Loucy (cell line): ENCODE results near the gene KLHDC2.
"Not testable (repeated sequence)": the region's sequence is repeated elsewhere in the genome, so short reads cannot be mapped to it uniquely, and the experiment has no call there.

Experiments used
- H2AFZ ChIP-seq: fragments of 200-600 bp; sonication (generic); 2 replicates; pipeline ENCODE4 v1.6.0; 2016; ENCODE audit warnings: antibody characterized with exemption, mild to moderate bottlenecking, low read length, moderate library complexity
- H3F3A ChIP-seq: fragments of 200-600 bp; 2 replicates; pipeline ENCODE4 v1.6.0; 2016; ENCODE audit warnings: antibody characterized with exemption, low read depth, mild to moderate bottlenecking
- H3K27me3 ChIP-seq: fragments of 200-600 bp; sonication (generic); 2 replicates; pipeline ENCODE4 v1.6.1; 2014; ENCODE audit warnings: low read length, mild to moderate bottlenecking; ENCODE audit not compliant: insufficient read depth, poor library complexity, severe bottlenecking
- H3K36me3 ChIP-seq: fragments of 200-600 bp; sonication (generic); 2 replicates; pipeline ENCODE4 v1.6.1; 2016; ENCODE audit warnings: low read length; ENCODE audit not compliant: insufficient read depth
- H3K4me1 ChIP-seq: fragments of 200-600 bp; sonication (generic); 2 replicates; pipeline ENCODE4 v1.5.1; 2014; ENCODE audit warnings: low read length, mild to moderate bottlenecking; ENCODE audit not compliant: insufficient read depth, poor library complexity, severe bottlenecking
- H3K4me2 ChIP-seq: fragments of 200-600 bp; sonication (generic); 2 replicates; pipeline ENCODE4 v1.6.0; 2014; ENCODE audit warnings: antibody characterized with exemption, low read length, low read depth, mild to moderate bottlenecking; ENCODE audit not compliant: poor library complexity, severe bottlenecking
- H3K4me3 ChIP-seq: fragments of 200-600 bp; sonication (generic); 2 replicates; pipeline ENCODE4 v1.5.1; 2014; ENCODE audit warnings: low read length, mild to moderate bottlenecking, mixed read lengths; ENCODE audit not compliant: poor library complexity, severe bottlenecking
- H3K79me2 ChIP-seq: fragments of 200-600 bp; sonication (generic); 2 replicates; pipeline ENCODE4 v1.6.1; 2014; ENCODE audit warnings: low read length; ENCODE audit not compliant: insufficient read depth
- H3K9ac ChIP-seq: fragments of 200-600 bp; sonication (generic); 2 replicates; pipeline ENCODE4 v1.6.0; 2014; ENCODE audit warnings: mild to moderate bottlenecking, low read depth, low read length, moderate library complexity; ENCODE audit not compliant: poor library complexity, severe bottlenecking
- H3K9me2 ChIP-seq: fragments of 200-600 bp; sonication (generic); replicated peaks from 2 replicates; pipeline ENCODE4 v1.6.1; 2016; ENCODE audit warnings: low read depth, low read length, mixed read lengths
- H3K9me3 ChIP-seq: fragments of 200-600 bp; sonication (generic); 2 replicates; pipeline ENCODE4 v1.6.1; 2014; ENCODE audit warnings: mild to moderate bottlenecking, antibody characterized with exemption, low read length, low read depth; ENCODE audit not compliant: insufficient read depth
- H4K20me1 ChIP-seq: fragments of 200-600 bp; sonication (generic); 2 replicates; pipeline ENCODE4 v1.6.0; 2014; ENCODE audit warnings: antibody characterized with exemption, low read length, mild to moderate bottlenecking; ENCODE audit not compliant: insufficient read depth, poor library complexity, severe bottlenecking
- CTCF ChIP-seq: fragments of 200-600 bp; sonication (generic); conservative IDR thresholded peaks from 2 replicates; pipeline ENCODE4 v1.5.1; 2014; ENCODE audit warnings: mild to moderate bottlenecking, antibody characterized with exemption, low read length
- EZH2phosphoT487 ChIP-seq: fragments of 200-600 bp; IDR thresholded peaks from 2 replicates; pipeline ENCODE4 v1.6.1; 2018; ENCODE audit warnings: antibody characterized with exemption, mild to moderate bottlenecking, moderate library complexity, borderline replicate concordance

KLHDC2 gene

GRCh38 chr14:49769171-49769570 lies 1.2 kb downstream of the KLHDC2 start:
- H3K9me3 ChIP-seq, result no peaks in the 10 kb centered on the region
- H2AFZ ChIP-seq, result no peak overlapping the region
- peaks cover 6% of the 10 kb centered on the region; the same call in 1 of the 2 replicates for H3F3A ChIP-seq
- peak overlapping the region; percentile 78 for H3K4me2 ChIP-seq
- H3K9me2 ChIP-seq, result no peaks in the 10 kb centered on the region
- H3K4me3 ChIP-seq, result peak overlapping the region; percentile 100
- peak overlapping the region; percentile 100 for H3K9ac ChIP-seq
- H3K36me3 ChIP-seq, result peaks cover 3% of the 10 kb centered on the region; the same call in 1 of the 2 replicates
- peaks cover 33% of the 10 kb centered on the region for H3K79me2 ChIP-seq
- peaks cover 18% of the 10 kb centered on the region for H4K20me1 ChIP-seq
- H3K4me1 ChIP-seq, result peaks cover 16% of the 10 kb centered on the region
- TF ChIP-seq EZH2phosphoT487, result no peak
- TF ChIP-seq CTCF, result no peak
- peaks cover 6% of the 10 kb centered on the region for H3K27me3 ChIP-seq

GRCh38 chr14:49769581-49770211 lies 1.7 kb downstream of the KLHDC2 start:
- Histone ChIP-seq H3K4me3 (peak overlapping the region; percentile 100), H3K27me3 (peaks cover 6% of the 10 kb centered on the region), H3K4me1 (peaks cover 17% of the 10 kb centered on the region), H4K20me1 (peaks cover 18% of the 10 kb centered on the region), H3K9me2 (no peaks in the 10 kb centered on the region), H3K9me3 (no peaks in the 10 kb centered on the region), H3F3A (peaks cover 6% of the 10 kb centered on the region; the same call in 1 of the 2 replicates), H3K9ac (peak overlapping the region; percentile 100), H3K4me2 (peak overlapping the region; percentile 78), H3K79me2 (peaks cover 33% of the 10 kb centered on the region), H3K36me3 (peaks cover 3% of the 10 kb centered on the region; the same call in 1 of the 2 replicates), H2AFZ (no peak overlapping the region)
- TF ChIP-seq EZH2phosphoT487, result no peak
- no peak for TF ChIP-seq CTCF

- Histone ChIP-seq H3K4me2 (peak overlapping the region; percentile 78), H3K9ac (peak overlapping the region; percentile 100), H3K27me3 (peaks cover 6% of the 10 kb centered on the region), H3K4me1 (peaks cover 21% of the 10 kb centered on the region), H2AFZ (no peak overlapping the region), H4K20me1 (peaks cover 18% of the 10 kb centered on the region), H3K4me3 (peak overlapping the region; percentile 100), H3K9me2 (no peaks in the 10 kb centered on the region), H3K9me3 (no peaks in the 10 kb centered on the region), H3K36me3 (peaks cover 9% of the 10 kb centered on the region; the same call in 1 of the 2 replicates), H3K79me2 (peaks cover 33% of the 10 kb centered on the region), H3F3A (peaks cover 6% of the 10 kb centered on the region; the same call in 1 of the 2 replicates)
- TF ChIP-seq CTCF, result no peak
- no peak for TF ChIP-seq EZH2phosphoT487
These were observed 2.4 kb downstream of the KLHDC2 start for GRCh38 chr14:49770212-49770817.

- H3K27me3 ChIP-seq, H2AFZ ChIP-seq, H3K9me2 ChIP-seq, H3K9me3 ChIP-seq, H3K4me2 ChIP-seq, H3K9ac ChIP-seq, H3F3A ChIP-seq, H3K4me3 ChIP-seq: not testable (repeated sequence)
- H3K36me3 ChIP-seq, result peaks cover 14% of the 10 kb centered on the region; the same call in 1 of the 2 replicates
- H3K79me2 ChIP-seq, result peaks cover 33% of the 10 kb centered on the region
- peaks cover 26% of the 10 kb centered on the region for H3K4me1 ChIP-seq
- H4K20me1 ChIP-seq, result peaks cover 18% of the 10 kb centered on the region
These were observed 3.7 kb downstream of the KLHDC2 start for GRCh38 chr14:49771691-49772090.
